Astrocyte (in vitro differentiated cells and primary cell): ENCODE data around the gene UBE4B.

Experiments used
- EZH2 ChIP-seq: IDR thresholded peaks from 2 replicates; pipeline ENCODE4 v1.6.1; 2012; ENCODE audit warnings: mild to moderate bottlenecking, low read length, inconsistent platforms; ENCODE audit not compliant: insufficient read depth
- TF ChIP-seq, protein P1 (sequence below): IDR thresholded peaks from 2 replicates; pipeline ENCODE4 v1.5.1; 2011; ENCODE audit warnings: low read depth, mild to moderate bottlenecking, inconsistent platforms, low read length, moderate library complexity; ENCODE audit not compliant: insufficient read depth

DNA sequence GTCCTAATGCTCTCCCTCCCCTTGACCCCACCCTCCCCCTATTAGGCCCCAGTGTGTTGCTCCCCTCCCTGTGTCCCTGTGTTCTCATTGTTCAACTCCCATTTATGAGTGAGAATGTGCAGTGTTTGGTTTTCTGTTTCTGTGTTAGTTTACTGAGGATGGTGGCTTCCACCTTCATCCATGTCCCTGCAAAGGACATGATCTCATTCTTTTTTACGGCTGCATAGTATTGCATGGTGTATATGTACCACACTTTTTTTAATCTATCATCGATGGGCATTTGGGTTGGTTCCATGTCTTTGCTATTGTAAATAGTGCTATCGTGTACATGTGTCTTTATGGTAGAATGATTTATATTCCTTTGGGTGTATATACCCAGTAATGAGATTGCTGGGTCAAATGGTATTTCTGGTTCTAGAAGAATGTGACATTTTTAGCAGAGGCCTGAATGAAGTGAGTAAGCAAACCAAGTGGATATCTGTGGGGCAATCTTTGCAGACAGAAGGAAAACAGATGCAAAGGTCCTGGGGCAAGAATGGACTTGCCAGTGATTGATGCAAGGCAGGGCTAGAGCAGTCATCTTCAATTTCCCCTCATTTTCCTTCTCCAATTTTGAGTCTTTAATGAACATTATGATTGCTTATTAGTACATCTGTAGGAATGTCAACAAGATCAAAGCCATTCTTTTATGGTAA lies 50.2 kb downstream of the UBE4B start:
- TF ChIP-seq, protein P1, sequence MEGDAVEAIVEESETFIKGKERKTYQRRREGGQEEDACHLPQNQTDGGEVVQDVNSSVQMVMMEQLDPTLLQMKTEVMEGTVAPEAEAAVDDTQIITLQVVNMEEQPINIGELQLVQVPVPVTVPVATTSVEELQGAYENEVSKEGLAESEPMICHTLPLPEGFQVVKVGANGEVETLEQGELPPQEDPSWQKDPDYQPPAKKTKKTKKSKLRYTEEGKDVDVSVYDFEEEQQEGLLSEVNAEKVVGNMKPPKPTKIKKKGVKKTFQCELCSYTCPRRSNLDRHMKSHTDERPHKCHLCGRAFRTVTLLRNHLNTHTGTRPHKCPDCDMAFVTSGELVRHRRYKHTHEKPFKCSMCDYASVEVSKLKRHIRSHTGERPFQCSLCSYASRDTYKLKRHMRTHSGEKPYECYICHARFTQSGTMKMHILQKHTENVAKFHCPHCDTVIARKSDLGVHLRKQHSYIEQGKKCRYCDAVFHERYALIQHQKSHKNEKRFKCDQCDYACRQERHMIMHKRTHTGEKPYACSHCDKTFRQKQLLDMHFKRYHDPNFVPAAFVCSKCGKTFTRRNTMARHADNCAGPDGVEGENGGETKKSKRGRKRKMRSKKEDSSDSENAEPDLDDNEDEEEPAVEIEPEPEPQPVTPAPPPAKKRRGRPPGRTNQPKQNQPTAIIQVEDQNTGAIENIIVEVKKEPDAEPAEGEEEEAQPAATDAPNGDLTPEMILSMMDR: no peak
- no peak for TF ChIP-seq EZH2
